BLaER1 (cell line): ENCODE data around the gene SOWAHD.

Experiments
- H3K27ac ChIP-seq: shearing (Covaris generic); formaldehyde crosslinking; 2 replicates; pipeline ENCODE4 v1.8.1; 2022
- H3K27me3 ChIP-seq: shearing (Covaris generic); formaldehyde crosslinking; 2 replicates; pipeline ENCODE4 v1.8.1; 2022
- H3K36me3 ChIP-seq: shearing (Covaris generic); formaldehyde crosslinking; 2 replicates; pipeline ENCODE4 v1.8.1; 2022
- H3K4me1 ChIP-seq: shearing (Covaris generic); formaldehyde crosslinking; 2 replicates; pipeline ENCODE4 v1.8.1; 2022
- H3K4me2 ChIP-seq: shearing (Covaris generic); formaldehyde crosslinking; 2 replicates; pipeline ENCODE4 v1.8.1; 2022
- H3K4me3 ChIP-seq: shearing (Covaris generic); formaldehyde crosslinking; 2 replicates; pipeline ENCODE4 v1.8.1; 2022
- H3K9ac ChIP-seq: shearing (Covaris generic); formaldehyde crosslinking; 2 replicates; pipeline ENCODE4 v1.8.1; 2022
- H3K9me3 ChIP-seq: shearing (Covaris generic); formaldehyde crosslinking; 2 replicates; pipeline ENCODE4 v1.8.1; 2022
- H4K20me1 ChIP-seq: shearing (Covaris generic); formaldehyde crosslinking; 2 replicates; pipeline ENCODE4 v1.8.1; 2022
- Cebpa-rat ChIP-seq: shearing (Covaris generic); IDR thresholded peaks from 2 replicates; pipeline ENCODE4 v1.8.1; 2022

Gene SOWAHD, protein sequence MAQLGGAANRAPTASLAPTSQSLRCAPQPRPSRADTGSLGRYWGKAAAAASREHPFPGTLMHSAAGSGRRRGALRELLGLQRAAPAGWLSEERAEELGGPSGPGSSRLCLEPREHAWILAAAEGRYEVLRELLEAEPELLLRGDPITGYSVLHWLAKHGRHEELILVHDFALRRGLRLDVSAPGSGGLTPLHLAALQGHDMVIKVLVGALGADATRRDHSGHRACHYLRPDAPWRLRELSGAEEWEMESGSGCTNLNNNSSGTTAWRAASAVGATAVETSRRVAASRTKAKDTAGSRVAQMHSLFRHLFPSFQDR

DNA sequence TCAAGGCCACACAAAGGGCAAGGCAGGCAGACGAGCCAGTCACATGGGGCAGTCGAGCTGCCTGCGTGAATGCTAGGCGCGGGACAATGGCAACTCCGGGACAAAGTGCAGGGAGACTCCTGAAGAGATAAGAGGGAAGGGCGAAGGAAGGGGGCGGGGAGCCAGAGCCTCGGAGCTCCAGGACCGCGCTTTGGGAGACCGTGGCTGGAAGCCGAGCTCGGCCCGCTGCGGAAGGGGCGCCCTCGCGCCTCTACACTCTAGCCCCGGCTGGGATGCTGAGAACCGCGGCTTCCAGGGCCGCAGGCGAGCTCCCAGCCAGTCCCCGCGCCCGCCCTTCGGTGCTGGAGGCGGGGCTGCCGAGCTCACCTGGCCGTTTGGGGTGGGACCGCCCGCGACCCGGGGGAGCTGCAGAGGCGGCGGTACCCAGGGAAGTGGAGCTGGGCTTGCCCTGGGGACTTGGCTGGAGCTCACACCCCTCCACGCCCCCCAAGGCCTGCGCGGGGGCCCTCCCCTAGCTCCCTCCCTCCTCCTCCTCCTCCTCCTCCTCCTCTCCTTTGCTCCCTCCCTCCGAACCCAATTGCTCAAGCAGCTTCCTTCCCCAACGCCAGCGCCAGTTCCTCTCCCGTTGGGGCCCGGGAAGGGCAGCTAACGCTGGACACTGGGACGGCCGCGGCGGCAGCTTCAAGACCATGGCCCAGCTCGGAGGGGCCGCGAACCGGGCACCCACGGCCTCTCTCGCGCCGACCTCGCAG, at the start of gene SOWAHD:
TSS of gene SOWAHD (plus strand) at position 610 of the 752 bp plus-strand sequence. CDS start at position 690, 80 bp downstream.
- TF ChIP-seq Cebpa-rat, result no peak
- Histone ChIP-seq H3K4me2 (peak within 1 kb of the TSS; percentile 92), H3K4me1 (peaks cover 94% of the 10 kb centered on the region), H3K9ac (peak within 1 kb of the TSS; percentile 44), H3K27me3 (no peaks in the 10 kb centered on the region), H3K9me3 (no peaks in the 10 kb centered on the region), H4K20me1 (peaks cover 19% of the 10 kb centered on the region), H3K4me3 (peak within 1 kb of the TSS; percentile 66), H3K36me3 (no peaks in the 10 kb centered on the region), H3K27ac (peak within 1 kb of the TSS; percentile 38)

DNA sequence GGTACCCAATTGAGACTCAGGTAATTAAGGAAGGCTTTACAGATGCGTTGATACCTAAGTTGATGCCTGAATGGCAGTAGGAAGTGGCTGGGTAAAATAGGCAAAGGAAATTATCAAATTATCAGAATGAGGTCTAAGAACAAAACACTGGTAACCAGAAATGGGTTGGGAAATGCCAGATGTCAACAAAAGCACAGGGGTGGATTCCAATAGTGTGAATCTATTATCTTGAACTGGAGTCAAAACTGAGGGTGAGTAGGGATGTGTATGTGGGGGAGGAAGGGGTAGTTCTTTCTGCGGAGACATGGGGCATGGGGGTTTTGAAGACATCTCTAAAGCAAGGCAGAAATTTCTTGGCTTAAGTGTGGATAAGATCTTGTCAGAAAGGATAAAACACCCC, 49.5 kb upstream of the SOWAHD start:
- no peak overlapping the region for H3K27ac ChIP-seq

GRCh38 chrX:119709630-119710029, 48.8 kb upstream of the SOWAHD start:
- no peaks in the 10 kb centered on the region for H3K27me3 ChIP-seq
- no peaks in the 10 kb centered on the region for H3K9me3 ChIP-seq
- TF ChIP-seq Cebpa-rat, result no peak
- no peak overlapping the region for H3K9ac ChIP-seq
- H3K4me2 ChIP-seq, result no peak overlapping the region
- H3K36me3 ChIP-seq, result no peaks in the 10 kb centered on the region
- H3K27ac ChIP-seq, result no peak overlapping the region
- peaks cover 8% of the 10 kb centered on the region for H3K4me1 ChIP-seq
- no peak overlapping the region for H3K4me3 ChIP-seq
- no peaks in the 10 kb centered on the region for H4K20me1 ChIP-seq

More for the DNA sequence above, 49.5 kb upstream of the SOWAHD start:
- Histone ChIP-seq H3K4me1 (peaks cover 12% of the 10 kb centered on the region), H3K27me3 (no peaks in the 10 kb centered on the region), H3K9ac (no peak overlapping the region), H3K4me3 (no peak overlapping the region), H3K36me3 (no peaks in the 10 kb centered on the region), H3K4me2 (no peak overlapping the region), H4K20me1 (no peaks in the 10 kb centered on the region), H3K9me3 (no peaks in the 10 kb centered on the region)
- no peak for TF ChIP-seq Cebpa-rat

DNA sequence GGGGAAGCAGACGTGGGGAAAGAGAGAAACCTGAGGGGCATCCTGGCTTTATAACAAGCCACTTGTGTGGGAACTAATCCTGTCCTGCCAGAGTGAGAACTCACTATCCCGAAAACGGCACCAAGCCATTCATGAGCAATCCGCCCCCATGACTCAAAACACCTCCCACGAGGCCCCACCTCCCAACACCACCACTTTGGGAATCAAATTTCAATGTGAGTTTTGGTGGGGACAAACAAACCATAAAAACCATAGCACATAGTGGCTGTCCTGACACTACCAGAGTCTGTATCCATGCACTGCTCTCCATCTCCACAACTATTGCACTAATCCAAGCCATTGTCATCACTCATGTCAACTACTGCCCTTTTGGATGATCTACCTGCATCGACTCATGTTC, 36.9 kb upstream of the SOWAHD start:
- Histone ChIP-seq H3K36me3 (no peaks in the 10 kb centered on the region), H3K4me2 (no peak overlapping the region), H3K9me3 (no peaks in the 10 kb centered on the region), H3K4me3 (no peak overlapping the region), H3K4me1 (no peaks in the 10 kb centered on the region), H4K20me1 (no peaks in the 10 kb centered on the region), H3K9ac (no peak overlapping the region), H3K27me3 (no peaks in the 10 kb centered on the region), H3K27ac (no peak overlapping the region)
- no peak for TF ChIP-seq Cebpa-rat

DNA sequence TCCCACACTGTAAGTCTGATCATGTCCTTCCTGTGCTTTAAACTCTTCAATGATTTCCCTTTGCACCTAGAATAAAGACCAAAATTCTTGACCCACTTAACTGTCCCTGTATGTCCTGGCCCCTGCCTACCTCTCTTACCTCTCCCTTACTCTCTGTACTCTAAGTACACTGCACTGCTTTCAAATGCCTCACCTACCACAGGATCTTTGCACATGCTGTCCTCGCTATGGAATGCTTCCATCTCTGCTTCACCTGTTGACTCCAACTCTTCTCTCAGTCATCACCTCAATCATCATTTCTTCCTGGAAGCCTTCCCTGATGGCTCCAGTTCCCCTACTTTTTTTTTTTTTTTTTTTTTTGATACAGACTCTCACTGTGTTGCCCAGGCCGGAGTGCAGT, 36.5 kb upstream of the SOWAHD start:
- Histone ChIP-seq H3K36me3 (no peaks in the 10 kb centered on the region), H3K27me3 (no peaks in the 10 kb centered on the region), H4K20me1 (no peaks in the 10 kb centered on the region), H3K9ac (no peak overlapping the region), H3K4me2 (no peak overlapping the region), H3K9me3 (no peaks in the 10 kb centered on the region), H3K4me1 (no peaks in the 10 kb centered on the region), H3K27ac (no peak overlapping the region), H3K4me3 (no peak overlapping the region)
- no peak for TF ChIP-seq Cebpa-rat

GRCh38 chrX:119726900-119727555, 31.4 kb upstream of the SOWAHD start:
- Histone ChIP-seq H3K4me3 (no peak overlapping the region), H3K36me3 (no peaks in the 10 kb centered on the region), H3K27ac (no peak overlapping the region), H3K4me1 (no peaks in the 10 kb centered on the region; the same call in 1 of the 2 replicates), H3K9ac (no peak overlapping the region), H4K20me1 (no peaks in the 10 kb centered on the region), H3K27me3 (no peaks in the 10 kb centered on the region), H3K4me2 (no peak overlapping the region), H3K9me3 (no peaks in the 10 kb centered on the region)
- no peak for TF ChIP-seq Cebpa-rat

DNA sequence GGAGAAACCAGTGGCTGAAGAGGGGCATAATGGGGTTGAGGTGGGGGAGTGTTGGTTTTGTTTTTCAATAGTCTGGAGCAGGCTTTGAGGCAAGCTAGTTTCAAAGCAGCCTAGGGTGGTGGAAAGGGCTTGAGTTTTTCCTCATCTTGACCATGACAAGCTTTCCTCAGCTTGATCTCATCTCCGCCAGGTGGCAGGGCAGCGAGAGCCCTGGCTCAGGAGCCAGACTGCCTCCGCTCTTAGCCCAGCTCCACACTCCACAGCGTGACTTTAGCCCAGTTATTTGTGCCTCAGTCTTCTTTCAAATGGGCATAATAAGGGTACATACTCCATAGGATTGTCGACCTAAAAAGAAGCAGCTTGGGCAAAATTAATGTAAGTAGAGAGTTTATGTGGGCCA, 29.9 kb upstream of the SOWAHD start:
- Histone ChIP-seq H3K4me3 (no peak overlapping the region), H4K20me1 (no peaks in the 10 kb centered on the region), H3K27ac (no peak overlapping the region), H3K4me1 (no peaks in the 10 kb centered on the region; the same call in 1 of the 2 replicates), H3K4me2 (no peak overlapping the region), H3K27me3 (no peaks in the 10 kb centered on the region), H3K9ac (no peak overlapping the region), H3K9me3 (no peaks in the 10 kb centered on the region), H3K36me3 (no peaks in the 10 kb centered on the region)
- no peak for TF ChIP-seq Cebpa-rat

- Histone ChIP-seq H3K4me2 (no peak overlapping the region), H3K27ac (no peak overlapping the region)
These were observed 28.8 kb upstream of the SOWAHD start for GRCh38 chrX:119729408-119730201.

GRCh38 chrX:119734897-119735339, 23.5 kb upstream of the SOWAHD start:
- Histone ChIP-seq H3K27ac (peak overlapping the region; percentile 20; the same call in 1 of the 2 replicates), H3K4me2 (peak overlapping the region; percentile 73), H4K20me1 (no peaks in the 10 kb centered on the region), H3K4me3 (no peak overlapping the region), H3K4me1 (peaks cover 33% of the 10 kb centered on the region), H3K27me3 (no peaks in the 10 kb centered on the region), H3K9me3 (no peaks in the 10 kb centered on the region), H3K36me3 (no peaks in the 10 kb centered on the region), H3K9ac (no peak overlapping the region)
- TF ChIP-seq Cebpa-rat, result no peak

More at GRCh38 chrX:119729408-119730201, 28.8 kb upstream of the SOWAHD start:
- Histone ChIP-seq H4K20me1 (no peaks in the 10 kb centered on the region), H3K4me1 (peaks cover 2% of the 10 kb centered on the region), H3K36me3 (no peaks in the 10 kb centered on the region), H3K9me3 (no peaks in the 10 kb centered on the region), H3K9ac (no peak overlapping the region), H3K27me3 (no peaks in the 10 kb centered on the region), H3K4me3 (no peak overlapping the region)
- TF ChIP-seq Cebpa-rat, result no peak
